Bladder microvascular endothelial cell (primary cell): Measurements from ENCODE around the gene USP7. TPM values are rescaled to one million over a fixed set of nuclear protein-coding genes. Genes with fewer than 3 reads are reported as not detected.

Source experiments
- total RNA-seq: library from RNA; depleted of rRNA; stranded (reverse); fragments of >200 nt; gene quantifications from 2 replicates; pipeline ENCODE4 v1.2.3, GENCODE V29; 2014

Gene USP7
- 42.9 and 75.0 TPM in 2 replicates for total RNA-seq

DNA sequence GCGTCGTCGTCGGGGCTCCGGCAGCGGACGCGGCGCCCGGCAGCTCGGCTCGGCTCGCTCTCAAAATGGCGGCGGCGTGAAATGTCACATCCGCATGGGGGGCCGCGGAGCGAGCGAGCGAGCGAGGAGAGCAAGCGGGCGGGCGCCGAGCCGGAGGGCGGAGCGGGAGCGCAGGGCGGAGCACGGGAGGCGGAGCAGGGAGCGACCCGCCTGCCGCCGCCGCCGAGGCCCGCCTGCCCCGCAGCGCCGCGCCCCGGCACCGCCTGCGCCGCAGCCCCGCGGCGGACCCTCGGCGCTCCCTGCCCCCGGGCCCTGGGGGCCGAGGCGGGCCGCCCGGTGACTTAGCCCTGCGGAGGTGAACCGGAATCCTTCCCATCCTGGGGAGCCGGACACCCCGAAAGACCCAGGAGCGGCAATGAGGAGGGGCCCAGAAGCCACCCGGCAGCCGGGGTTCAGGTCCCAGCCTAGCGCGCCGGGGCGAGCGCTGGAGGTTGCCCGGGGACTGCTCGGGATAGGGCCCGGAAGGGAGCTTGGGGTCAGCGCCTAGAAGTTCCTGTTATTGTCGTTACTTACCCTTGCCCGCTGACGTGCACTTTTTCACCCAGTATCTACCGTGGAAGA lies at the start of gene USP7:
USP7 (minus strand) TSS at position 86 of the 621 bp plus-strand sequence. CDS start 621 bp downstream, outside the sequence.

DNA sequence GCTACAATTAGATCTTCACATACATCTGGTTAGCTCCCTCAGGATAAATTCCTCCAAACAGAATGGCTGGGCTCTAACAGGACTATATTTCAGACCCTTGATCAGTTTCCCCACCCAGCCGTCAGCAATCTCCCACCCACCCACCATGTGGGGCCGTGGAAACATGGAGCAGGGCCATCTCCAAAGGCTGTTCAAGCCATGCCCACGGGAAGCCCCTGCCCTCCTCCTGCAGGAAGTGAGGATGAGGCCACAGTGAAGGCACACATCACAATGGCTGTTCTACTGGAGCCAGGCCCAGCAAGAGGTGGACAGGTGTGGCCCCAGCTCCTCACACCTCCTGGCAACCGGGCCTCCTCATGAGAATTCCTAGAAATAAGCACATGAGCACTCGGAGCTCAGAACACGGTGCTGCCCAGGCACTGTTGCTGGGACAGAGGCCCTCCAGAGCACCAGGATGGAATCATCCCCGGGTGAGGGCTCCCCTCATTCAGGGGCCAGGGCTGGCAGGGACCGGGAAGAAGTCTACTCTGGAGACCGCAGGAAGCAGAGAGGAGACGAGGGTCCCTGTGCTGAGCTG lies 81.6 kb downstream of the USP7 start, which contains the start of gene LITAFD:
LITAFD (plus strand) TSS at position 311 of the 577 bp plus-strand sequence. CDS start 2,005 bp downstream, outside the sequence.

DNA sequence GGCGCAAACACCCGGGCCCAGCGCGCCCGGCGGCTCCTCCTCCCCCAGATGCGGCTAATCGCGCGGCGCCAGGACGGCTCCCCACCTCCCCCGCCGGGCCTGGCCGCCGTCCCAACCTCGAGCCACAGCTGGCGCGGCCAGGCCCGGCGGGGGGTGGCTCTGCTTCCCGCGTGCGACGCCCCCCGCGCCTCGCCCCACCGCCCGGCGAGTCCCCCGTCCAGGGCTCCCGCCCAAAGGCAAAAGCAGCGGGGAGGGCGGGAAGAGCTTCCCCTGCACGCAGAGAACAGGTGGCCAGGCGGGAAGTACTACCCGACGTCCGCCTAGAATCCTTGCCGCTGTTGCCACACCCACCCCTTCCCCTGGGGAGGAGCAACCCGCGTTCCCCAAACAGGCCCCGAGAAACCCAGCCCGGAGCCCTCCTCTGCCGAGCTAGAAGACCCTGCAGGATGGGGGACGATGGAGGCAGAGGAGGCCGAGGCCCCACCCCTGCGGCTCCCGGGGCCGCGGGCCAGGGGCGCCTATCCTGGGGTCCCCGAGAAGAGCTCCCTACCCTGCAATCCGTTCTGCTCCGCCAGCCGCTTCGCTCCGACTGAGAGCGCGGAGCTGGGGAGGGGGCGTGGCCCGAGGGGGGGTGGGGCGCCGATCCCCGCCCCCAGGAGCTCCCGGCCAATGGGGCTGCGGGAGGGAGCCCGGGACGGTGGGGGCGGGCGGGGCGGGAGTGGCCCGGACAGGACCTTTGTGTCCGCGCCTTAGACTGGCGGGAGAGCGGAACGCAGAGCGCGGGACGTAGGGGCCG lies 95.1 kb downstream of the USP7 start, which contains the start of gene CARHSP1:
CARHSP1 (minus strand) TSS at position 591 of the 796 bp plus-strand sequence. CDS start 9,678 bp downstream, outside the sequence.

Other genes with a start within 250 kb of the USP7 start
- gene TMEM186, start 166.3 kb downstream of the USP7 start, total RNA-seq = 3.6 and 6.6 TPM in 2 replicates
- 12.6 and 29.8 TPM in 2 replicates for gene PMM2, start 166.1 kb downstream of the USP7 start, total RNA-seq
- gene CARHSP1, start 94.9 kb downstream of the USP7 start, total RNA-seq = 154 and 155 TPM in 2 replicates
- not detected in 2 replicates for gene LITAFD, start 81.6 kb downstream of the USP7 start, total RNA-seq
- 39.3 and 63.4 TPM in 2 replicates for gene HAPSTR1, start 127.7 kb upstream of the USP7 start, total RNA-seq